HepG2 (cell line): ENCODE results near the gene ACTN2. TPM values are rescaled to one million over a fixed set of nuclear protein-coding genes. Genes with fewer than 3 reads are reported as not detected.
A peak's percentile ranks its signal among the peaks of the same experiment; 100 is the strongest.

Source experiments
- ATAD3A ChIP-seq: sonication (generic); formaldehyde crosslinking; IDR thresholded peaks from 2 replicates; pipeline ENCODE4 v1.4.0; 2020; ENCODE audit warnings: missing genetic modification reagents
- HHEX ChIP-seq: IDR thresholded peaks from 2 replicates; pipeline ENCODE4 v1.6.1; 2016; ENCODE audit warnings: control low read depth
- KAT2B ChIP-seq: fragments of 150-350 bp; IDR thresholded peaks from 2 replicates; pipeline ENCODE4 v1.6.1; 2014; ENCODE audit warnings: low read depth, low read length, borderline replicate concordance
- NFE2 ChIP-seq: sonication (generic); formaldehyde crosslinking; IDR thresholded peaks from 2 replicates; pipeline ENCODE4 v1.4.0; 2020; ENCODE audit warnings: missing genetic modification reagents
- NFKB2 ChIP-seq: sonication (generic); formaldehyde crosslinking; IDR thresholded peaks from 2 replicates; pipeline ENCODE4 v1.4.0; 2020; ENCODE audit warnings: missing genetic modification reagents, borderline replicate concordance
- NPAS2 ChIP-seq: sonication (generic); formaldehyde crosslinking; IDR thresholded peaks from 2 replicates; pipeline ENCODE4 v1.8.0; 2022; ENCODE audit warnings: mild to moderate bottlenecking, missing genetic modification reagents, borderline replicate concordance
- RARG ChIP-seq: sonication (generic); formaldehyde crosslinking; IDR thresholded peaks from 2 replicates; pipeline ENCODE4 v1.4.0; 2020; ENCODE audit warnings: low read depth, mild to moderate bottlenecking, missing genetic modification reagents
- ZFP82 ChIP-seq: sonication (generic); formaldehyde crosslinking; IDR thresholded peaks from 2 replicates; pipeline ENCODE4 v1.5.1; 2020; ENCODE audit warnings: mild to moderate bottlenecking, missing genetic modification reagents, borderline replicate concordance
- polyA plus RNA-seq, 8 experiments: library from polyadenylated mRNA; depleted of rRNA in 3 of 8; stranded (reverse) in 7 of 8; unstranded in 1 of 8; fragments of >200 nt; fragmentation: Illumina TruSeq in 4 of 8; extraction: Trizol in 4 of 8; gene quantifications; 2 replicates each; pipeline versions ENCODE4 v1.2.1 to v1.2.3, GENCODE V29; 2011 to 2016; ENCODE audit warnings: low read depth in 4 of 8, missing spikeins in 1 of 8, mixed read lengths in 1 of 8; ENCODE audit not compliant: insufficient read depth in 1 of 8
- total RNA-seq, 5 experiments: library from RNA; depleted of rRNA; stranded (reverse); fragments of >200 nt; fragmentation: Illumina TruSeq; extraction: Trizol; gene quantifications; 2 replicates each; pipeline ENCODE4 v1.2.3, GENCODE V29; 2016; ENCODE audit warnings: low read depth in 1 of 5
- TF ChIP-seq, protein P1 (sequence below): sonication (generic); formaldehyde crosslinking; IDR thresholded peaks from 2 replicates; pipeline ENCODE4 v1.4.0; 2020; ENCODE audit warnings: missing genetic modification reagents
- TF ChIP-seq, protein P2 (sequence below): sonication (generic); formaldehyde crosslinking; IDR thresholded peaks from 2 replicates; pipeline ENCODE4 v1.8.1; 2022; ENCODE audit warnings: mild to moderate bottlenecking, missing genetic modification reagents
- TF ChIP-seq, protein P3 (sequence below): IDR thresholded peaks from 2 replicates; pipeline ENCODE4 v1.6.1; 2016; ENCODE audit warnings: control low read depth
- TF ChIP-seq, protein P4 (sequence below): sonication (generic); formaldehyde crosslinking; IDR thresholded peaks from 2 replicates; pipeline ENCODE4 v1.8.1; 2023; ENCODE audit warnings: missing genetic modification reagents, inconsistent platforms, borderline replicate concordance
- TF ChIP-seq, protein P5 (sequence below): sonication (generic); formaldehyde crosslinking; IDR thresholded peaks from 2 replicates; pipeline ENCODE4 v1.5.0; 2020; ENCODE audit warnings: mild to moderate bottlenecking, missing genetic modification reagents, moderate library complexity
- TF ChIP-seq, protein P6 (sequence below): sonication (generic); formaldehyde crosslinking; IDR thresholded peaks from 2 replicates; pipeline ENCODE4 v1.4.0; 2020; ENCODE audit warnings: mild to moderate bottlenecking, missing genetic modification reagents
- TF ChIP-seq, protein P7 (sequence below): sonication (generic); formaldehyde crosslinking; IDR thresholded peaks from 2 replicates; pipeline ENCODE4 v1.4.0; 2020; ENCODE audit warnings: missing genetic modification reagents

The ACTN2 gene
- total and polyA plus RNA-seq, 2 of the 13 experiments (the other 11 are each of a cell fraction or from before 2014, with no cell fraction given) = 0.04 to 0.13 TPM

DNA sequence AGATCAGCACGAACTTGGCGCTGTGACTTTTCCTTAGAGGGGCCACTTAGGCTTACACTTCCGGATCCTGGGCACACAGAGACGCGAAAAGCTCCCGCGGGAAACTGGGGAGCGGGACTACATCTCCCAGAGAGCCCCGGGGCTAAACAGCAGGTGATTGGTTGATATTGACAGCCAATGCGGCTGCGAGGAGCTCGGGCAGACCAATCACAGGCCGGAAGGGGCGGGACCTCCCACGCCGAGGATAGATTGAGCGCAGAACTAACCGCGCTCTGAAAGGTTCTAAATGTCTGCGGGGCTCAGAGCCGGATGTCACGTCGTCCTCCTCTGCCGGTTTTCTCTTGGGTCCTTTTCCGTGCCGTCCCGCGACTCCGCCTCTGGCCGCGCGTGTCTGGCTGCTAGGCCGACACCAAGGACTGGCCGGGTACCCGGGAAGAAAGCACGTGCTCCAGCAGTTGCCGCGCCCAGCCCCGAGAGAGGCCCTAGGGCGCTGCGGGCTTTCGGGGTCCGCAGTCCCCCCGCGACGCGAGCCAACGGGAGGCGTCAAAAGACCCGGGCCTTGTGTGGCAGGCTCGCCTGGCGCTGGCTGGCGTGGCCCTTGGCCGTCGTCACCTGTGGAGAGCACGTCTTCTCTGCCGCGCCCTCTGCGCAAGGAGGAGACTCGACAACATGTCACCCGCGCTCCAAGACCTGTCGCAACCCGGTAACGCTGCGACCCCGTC lies 108.9 kb downstream of the ACTN2 start, which contains the start of gene MTR (continued):
- TF ChIP-seq, protein P1, sequence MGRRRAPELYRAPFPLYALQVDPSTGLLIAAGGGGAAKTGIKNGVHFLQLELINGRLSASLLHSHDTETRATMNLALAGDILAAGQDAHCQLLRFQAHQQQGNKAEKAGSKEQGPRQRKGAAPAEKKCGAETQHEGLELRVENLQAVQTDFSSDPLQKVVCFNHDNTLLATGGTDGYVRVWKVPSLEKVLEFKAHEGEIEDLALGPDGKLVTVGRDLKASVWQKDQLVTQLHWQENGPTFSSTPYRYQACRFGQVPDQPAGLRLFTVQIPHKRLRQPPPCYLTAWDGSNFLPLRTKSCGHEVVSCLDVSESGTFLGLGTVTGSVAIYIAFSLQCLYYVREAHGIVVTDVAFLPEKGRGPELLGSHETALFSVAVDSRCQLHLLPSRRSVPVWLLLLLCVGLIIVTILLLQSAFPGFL (CRISPR knock-in tag) = peak; percentile 62; the same call in 1 of the 2 replicates
- TF ChIP-seq ZFP82 (CRISPR knock-in tag) (peak; percentile 99; the same call in 1 of the 2 replicates), NFE2 (CRISPR knock-in tag) (no peak), ATAD3A (CRISPR knock-in tag) (no peak), RARG (CRISPR knock-in tag) (no peak), KAT2B (no peak), NFKB2 (CRISPR knock-in tag) (peak; percentile 93; the same call in 1 of the 2 replicates), NPAS2 (CRISPR knock-in tag) (no peak), HHEX (CRISPR knock-in tag) (no peak)
- TF ChIP-seq, protein P2, sequence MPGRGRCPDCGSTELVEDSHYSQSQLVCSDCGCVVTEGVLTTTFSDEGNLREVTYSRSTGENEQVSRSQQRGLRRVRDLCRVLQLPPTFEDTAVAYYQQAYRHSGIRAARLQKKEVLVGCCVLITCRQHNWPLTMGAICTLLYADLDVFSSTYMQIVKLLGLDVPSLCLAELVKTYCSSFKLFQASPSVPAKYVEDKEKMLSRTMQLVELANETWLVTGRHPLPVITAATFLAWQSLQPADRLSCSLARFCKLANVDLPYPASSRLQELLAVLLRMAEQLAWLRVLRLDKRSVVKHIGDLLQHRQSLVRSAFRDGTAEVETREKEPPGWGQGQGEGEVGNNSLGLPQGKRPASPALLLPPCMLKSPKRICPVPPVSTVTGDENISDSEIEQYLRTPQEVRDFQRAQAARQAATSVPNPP = peak; percentile 85
- TF ChIP-seq, protein P3, sequence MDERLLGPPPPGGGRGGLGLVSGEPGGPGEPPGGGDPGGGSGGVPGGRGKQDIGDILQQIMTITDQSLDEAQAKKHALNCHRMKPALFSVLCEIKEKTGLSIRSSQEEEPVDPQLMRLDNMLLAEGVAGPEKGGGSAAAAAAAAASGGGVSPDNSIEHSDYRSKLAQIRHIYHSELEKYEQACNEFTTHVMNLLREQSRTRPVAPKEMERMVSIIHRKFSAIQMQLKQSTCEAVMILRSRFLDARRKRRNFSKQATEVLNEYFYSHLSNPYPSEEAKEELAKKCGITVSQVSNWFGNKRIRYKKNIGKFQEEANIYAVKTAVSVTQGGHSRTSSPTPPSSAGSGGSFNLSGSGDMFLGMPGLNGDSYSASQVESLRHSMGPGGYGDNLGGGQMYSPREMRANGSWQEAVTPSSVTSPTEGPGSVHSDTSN = peak; percentile 48; the same call in 1 of the 2 replicates
- TF ChIP-seq, protein P4, sequence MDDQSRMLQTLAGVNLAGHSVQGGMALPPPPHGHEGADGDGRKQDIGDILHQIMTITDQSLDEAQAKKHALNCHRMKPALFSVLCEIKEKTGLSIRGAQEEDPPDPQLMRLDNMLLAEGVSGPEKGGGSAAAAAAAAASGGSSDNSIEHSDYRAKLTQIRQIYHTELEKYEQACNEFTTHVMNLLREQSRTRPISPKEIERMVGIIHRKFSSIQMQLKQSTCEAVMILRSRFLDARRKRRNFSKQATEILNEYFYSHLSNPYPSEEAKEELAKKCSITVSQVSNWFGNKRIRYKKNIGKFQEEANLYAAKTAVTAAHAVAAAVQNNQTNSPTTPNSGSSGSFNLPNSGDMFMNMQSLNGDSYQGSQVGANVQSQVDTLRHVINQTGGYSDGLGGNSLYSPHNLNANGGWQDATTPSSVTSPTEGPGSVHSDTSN (CRISPR knock-in tag) = peak; percentile 90; the same call in 1 of the 2 replicates
- TF ChIP-seq, protein P5, sequence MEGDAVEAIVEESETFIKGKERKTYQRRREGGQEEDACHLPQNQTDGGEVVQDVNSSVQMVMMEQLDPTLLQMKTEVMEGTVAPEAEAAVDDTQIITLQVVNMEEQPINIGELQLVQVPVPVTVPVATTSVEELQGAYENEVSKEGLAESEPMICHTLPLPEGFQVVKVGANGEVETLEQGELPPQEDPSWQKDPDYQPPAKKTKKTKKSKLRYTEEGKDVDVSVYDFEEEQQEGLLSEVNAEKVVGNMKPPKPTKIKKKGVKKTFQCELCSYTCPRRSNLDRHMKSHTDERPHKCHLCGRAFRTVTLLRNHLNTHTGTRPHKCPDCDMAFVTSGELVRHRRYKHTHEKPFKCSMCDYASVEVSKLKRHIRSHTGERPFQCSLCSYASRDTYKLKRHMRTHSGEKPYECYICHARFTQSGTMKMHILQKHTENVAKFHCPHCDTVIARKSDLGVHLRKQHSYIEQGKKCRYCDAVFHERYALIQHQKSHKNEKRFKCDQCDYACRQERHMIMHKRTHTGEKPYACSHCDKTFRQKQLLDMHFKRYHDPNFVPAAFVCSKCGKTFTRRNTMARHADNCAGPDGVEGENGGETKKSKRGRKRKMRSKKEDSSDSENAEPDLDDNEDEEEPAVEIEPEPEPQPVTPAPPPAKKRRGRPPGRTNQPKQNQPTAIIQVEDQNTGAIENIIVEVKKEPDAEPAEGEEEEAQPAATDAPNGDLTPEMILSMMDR (CRISPR knock-in tag) = no peak; the same call in 1 of the 2 replicates
- TF ChIP-seq, protein P6, sequence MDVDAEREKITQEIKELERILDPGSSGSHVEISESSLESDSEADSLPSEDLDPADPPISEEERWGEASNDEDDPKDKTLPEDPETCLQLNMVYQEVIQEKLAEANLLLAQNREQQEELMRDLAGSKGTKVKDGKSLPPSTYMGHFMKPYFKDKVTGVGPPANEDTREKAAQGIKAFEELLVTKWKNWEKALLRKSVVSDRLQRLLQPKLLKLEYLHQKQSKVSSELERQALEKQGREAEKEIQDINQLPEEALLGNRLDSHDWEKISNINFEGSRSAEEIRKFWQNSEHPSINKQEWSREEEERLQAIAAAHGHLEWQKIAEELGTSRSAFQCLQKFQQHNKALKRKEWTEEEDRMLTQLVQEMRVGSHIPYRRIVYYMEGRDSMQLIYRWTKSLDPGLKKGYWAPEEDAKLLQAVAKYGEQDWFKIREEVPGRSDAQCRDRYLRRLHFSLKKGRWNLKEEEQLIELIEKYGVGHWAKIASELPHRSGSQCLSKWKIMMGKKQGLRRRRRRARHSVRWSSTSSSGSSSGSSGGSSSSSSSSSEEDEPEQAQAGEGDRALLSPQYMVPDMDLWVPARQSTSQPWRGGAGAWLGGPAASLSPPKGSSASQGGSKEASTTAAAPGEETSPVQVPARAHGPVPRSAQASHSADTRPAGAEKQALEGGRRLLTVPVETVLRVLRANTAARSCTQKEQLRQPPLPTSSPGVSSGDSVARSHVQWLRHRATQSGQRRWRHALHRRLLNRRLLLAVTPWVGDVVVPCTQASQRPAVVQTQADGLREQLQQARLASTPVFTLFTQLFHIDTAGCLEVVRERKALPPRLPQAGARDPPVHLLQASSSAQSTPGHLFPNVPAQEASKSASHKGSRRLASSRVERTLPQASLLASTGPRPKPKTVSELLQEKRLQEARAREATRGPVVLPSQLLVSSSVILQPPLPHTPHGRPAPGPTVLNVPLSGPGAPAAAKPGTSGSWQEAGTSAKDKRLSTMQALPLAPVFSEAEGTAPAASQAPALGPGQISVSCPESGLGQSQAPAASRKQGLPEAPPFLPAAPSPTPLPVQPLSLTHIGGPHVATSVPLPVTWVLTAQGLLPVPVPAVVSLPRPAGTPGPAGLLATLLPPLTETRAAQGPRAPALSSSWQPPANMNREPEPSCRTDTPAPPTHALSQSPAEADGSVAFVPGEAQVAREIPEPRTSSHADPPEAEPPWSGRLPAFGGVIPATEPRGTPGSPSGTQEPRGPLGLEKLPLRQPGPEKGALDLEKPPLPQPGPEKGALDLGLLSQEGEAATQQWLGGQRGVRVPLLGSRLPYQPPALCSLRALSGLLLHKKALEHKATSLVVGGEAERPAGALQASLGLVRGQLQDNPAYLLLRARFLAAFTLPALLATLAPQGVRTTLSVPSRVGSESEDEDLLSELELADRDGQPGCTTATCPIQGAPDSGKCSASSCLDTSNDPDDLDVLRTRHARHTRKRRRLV (CRISPR knock-in tag) = peak; percentile 92; the same call in 1 of the 2 replicates
- TF ChIP-seq, protein P7, sequence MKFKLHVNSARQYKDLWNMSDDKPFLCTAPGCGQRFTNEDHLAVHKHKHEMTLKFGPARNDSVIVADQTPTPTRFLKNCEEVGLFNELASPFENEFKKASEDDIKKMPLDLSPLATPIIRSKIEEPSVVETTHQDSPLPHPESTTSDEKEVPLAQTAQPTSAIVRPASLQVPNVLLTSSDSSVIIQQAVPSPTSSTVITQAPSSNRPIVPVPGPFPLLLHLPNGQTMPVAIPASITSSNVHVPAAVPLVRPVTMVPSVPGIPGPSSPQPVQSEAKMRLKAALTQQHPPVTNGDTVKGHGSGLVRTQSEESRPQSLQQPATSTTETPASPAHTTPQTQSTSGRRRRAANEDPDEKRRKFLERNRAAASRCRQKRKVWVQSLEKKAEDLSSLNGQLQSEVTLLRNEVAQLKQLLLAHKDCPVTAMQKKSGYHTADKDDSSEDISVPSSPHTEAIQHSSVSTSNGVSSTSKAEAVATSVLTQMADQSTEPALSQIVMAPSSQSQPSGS (CRISPR knock-in tag) = no peak; the same call in none of the 2 replicates
